ENCODE data around the gene KRT26. TPM values are rescaled to one million over a fixed set of nuclear protein-coding genes. Genes with fewer than 3 reads are reported as not detected.

KRT26 gene
- total and polyA plus RNA-seq, 4 donors: not detected

DNA sequence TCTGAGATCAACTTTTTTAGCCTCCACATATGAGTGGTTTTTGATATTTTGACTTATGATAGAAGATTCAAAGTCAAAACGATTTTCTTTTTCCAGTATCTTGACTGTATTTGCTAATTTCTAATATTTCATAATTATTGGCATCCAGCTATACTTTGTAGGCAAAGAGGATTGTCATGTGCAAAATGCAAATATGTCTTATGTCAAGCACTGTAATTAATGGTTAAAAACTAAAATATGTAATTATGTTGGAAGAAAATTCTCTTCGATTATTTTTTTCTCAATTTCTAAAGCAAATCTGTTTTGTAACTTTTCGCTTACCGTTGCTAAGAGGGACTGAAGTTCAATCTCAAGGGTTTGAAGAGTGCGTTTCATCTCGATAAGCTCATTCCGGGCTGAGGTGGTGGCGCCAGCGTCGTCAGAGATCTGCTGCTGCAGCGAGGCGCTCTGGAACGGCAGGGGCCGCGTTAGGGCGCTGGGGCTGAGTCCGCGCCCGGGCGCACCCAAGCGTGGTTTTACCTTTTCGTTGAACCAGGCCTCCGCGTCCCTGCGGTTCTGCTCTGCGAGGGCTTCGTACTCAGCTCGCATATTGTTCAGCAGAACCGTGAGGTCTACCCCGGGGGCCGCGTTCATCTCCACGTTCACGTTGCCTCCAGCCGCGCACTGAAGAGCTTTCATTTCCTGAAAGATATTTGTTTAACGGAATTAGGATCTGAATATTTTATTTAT lies 7.3 kb upstream of the KRT26 start:
- DNase-seq (peak in 1 of 2 donors; percentile 78), ATAC-seq (ENCODE audit: low FRiP score) (peak; percentile 56)
- Histone ChIP-seq H3K9me3 (ENCODE audit: control insufficient read depth, low read length) (no peaks in the 10 kb centered on the region), H3K27ac (ENCODE audit: low read depth in 1 of 2, low read length in 2 of 2) (no peak overlapping the region), H3K4me1 (ENCODE audit: control insufficient read depth in 1 of 2, insufficient read depth in 2 of 2, low read length in 2 of 2) (no peaks in the 10 kb centered on the region), H3K36me3 (ENCODE audit: control insufficient read depth in 1 of 2, insufficient read depth in 2 of 2, low read length in 1 of 2) (no peaks in the 10 kb centered on the region), H3K27me3 (ENCODE audit: control insufficient read depth in 1 of 2, insufficient read depth in 2 of 2, low read length in 1 of 2) (no peaks in the 10 kb centered on the region), H3K4me3 (ENCODE audit: low read length in 2 of 2) (no peak overlapping the region)
- WGBS, 2 donors: 19 to 32% methylated on average over 37 of the region's 37 CpGs
- intact Hi-C loops (cut with DNase I): no loop called here

DNA sequence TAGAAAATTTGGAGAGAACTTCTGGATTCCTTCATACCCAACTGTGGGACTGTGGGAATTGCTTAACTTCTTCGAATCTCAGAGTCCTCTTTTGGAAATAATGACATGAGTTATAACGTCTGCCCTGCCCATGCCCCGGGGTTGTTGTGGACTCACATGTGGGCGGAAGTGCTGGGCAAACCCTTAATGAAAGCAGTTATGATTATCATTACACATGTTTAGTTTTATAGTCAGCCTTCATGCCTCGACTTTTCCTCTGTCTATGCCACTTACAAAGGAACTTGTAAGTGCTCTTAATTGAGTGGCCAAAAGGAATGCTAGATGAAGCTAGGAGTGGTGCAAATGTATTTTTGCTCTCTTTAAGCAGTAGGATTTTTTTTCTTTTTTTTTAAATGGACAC lies 6.5 kb upstream of the KRT26 start:
- WGBS, 2 donors: 49 to 51% methylated on average over 5 of the region's 5 CpGs
- H3K9me3 ChIP-seq (ENCODE audit: control insufficient read depth, low read length): no peaks in the 10 kb centered on the region
- no peak for DNase-seq
- H3K4me3 ChIP-seq (ENCODE audit: low read length in 2 of 2): no peak overlapping the region
- H3K4me1 ChIP-seq (ENCODE audit: control insufficient read depth in 1 of 2, insufficient read depth in 2 of 2, low read length in 2 of 2): no peaks in the 10 kb centered on the region
- ATAC-seq (ENCODE audit: low FRiP score): no peak
- intact Hi-C loops (cut with DNase I): no loop called here
- H3K27me3 ChIP-seq (ENCODE audit: control insufficient read depth in 1 of 2, insufficient read depth in 2 of 2, low read length in 1 of 2): no peaks in the 10 kb centered on the region
- no peak overlapping the region for H3K27ac ChIP-seq (ENCODE audit: low read depth in 1 of 2, low read length in 2 of 2)
- H3K36me3 ChIP-seq (ENCODE audit: control insufficient read depth in 1 of 2, insufficient read depth in 2 of 2, low read length in 1 of 2): no peaks in the 10 kb centered on the region

DNA sequence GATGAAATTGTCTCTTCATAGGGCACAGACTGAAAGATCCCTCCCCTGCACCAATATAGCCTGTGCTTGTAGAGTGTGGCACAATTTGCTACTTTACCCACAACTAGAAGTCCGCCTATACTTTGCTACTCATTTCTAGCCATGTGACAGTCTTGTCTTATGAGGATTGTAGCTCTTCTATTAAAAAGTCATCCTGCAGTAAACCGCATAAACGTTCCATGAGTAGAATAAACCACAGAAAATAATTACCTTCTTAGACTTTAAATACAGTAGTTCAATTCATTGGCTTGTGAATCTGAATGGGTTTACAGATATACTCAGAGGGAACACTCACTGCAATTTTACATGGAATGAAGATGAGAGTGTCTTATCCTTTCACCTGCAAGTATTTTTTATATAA lies 6.0 kb upstream of the KRT26 start:
- WGBS, 2 donors: 86% methylated on average over 3 of the region's 3 CpGs
- intact Hi-C loops (cut with DNase I): no loop called here

DNA sequence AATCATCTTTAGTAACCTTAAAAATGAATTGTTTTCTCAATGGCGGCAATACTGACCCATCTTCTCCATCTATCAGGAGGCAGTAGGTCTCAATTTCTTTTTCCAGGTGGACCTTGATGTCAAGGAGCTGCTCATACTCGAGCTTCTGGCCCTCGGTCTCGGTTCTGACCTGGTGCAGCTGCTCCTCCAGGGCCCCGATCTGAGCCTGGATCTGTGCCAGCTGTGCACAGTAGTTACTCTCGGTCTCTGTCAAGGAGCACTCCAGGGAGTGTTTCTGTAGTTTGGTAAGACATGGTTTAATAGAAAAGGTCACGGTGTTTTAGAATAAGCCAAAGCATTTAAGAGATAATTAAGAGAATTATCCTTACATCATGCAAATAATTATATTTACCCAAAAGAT lies 5.5 kb upstream of the KRT26 start:
- Histone ChIP-seq H3K27ac (ENCODE audit: low read depth in 1 of 2, low read length in 2 of 2) (no peak overlapping the region), H3K4me1 (ENCODE audit: control insufficient read depth in 1 of 2, insufficient read depth in 2 of 2, low read length in 2 of 2) (no peaks in the 10 kb centered on the region), H3K4me3 (ENCODE audit: low read length in 2 of 2) (no peak overlapping the region), H3K36me3 (ENCODE audit: control insufficient read depth in 1 of 2, insufficient read depth in 2 of 2, low read length in 1 of 2) (no peaks in the 10 kb centered on the region), H3K9me3 (ENCODE audit: control insufficient read depth, low read length) (no peaks in the 10 kb centered on the region), H3K27me3 (ENCODE audit: control insufficient read depth in 1 of 2, insufficient read depth in 2 of 2, low read length in 1 of 2) (no peaks in the 10 kb centered on the region)
- 73 to 80% methylated on average over 7 of the region's 7 CpGs for WGBS, 2 donors
- intact Hi-C loops (cut with DNase I): no loop called here
- ATAC-seq (ENCODE audit: low FRiP score): no peak
- no peak for DNase-seq

More for the DNA sequence above, 6.0 kb upstream of the KRT26 start:
- no peaks in the 10 kb centered on the region for H3K9me3 ChIP-seq (ENCODE audit: control insufficient read depth, low read length)
- no peak overlapping the region for H3K27ac ChIP-seq (ENCODE audit: low read depth in 1 of 2, low read length in 2 of 2)
- no peak for ATAC-seq (ENCODE audit: low FRiP score)
- no peaks in the 10 kb centered on the region for H3K36me3 ChIP-seq (ENCODE audit: control insufficient read depth in 1 of 2, insufficient read depth in 2 of 2, low read length in 1 of 2)
- no peaks in the 10 kb centered on the region for H3K27me3 ChIP-seq (ENCODE audit: control insufficient read depth in 1 of 2, insufficient read depth in 2 of 2, low read length in 1 of 2)
- H3K4me1 ChIP-seq (ENCODE audit: control insufficient read depth in 1 of 2, insufficient read depth in 2 of 2, low read length in 2 of 2): no peaks in the 10 kb centered on the region
- H3K4me3 ChIP-seq (ENCODE audit: low read length in 2 of 2): no peak overlapping the region
- no peak for DNase-seq

DNA sequence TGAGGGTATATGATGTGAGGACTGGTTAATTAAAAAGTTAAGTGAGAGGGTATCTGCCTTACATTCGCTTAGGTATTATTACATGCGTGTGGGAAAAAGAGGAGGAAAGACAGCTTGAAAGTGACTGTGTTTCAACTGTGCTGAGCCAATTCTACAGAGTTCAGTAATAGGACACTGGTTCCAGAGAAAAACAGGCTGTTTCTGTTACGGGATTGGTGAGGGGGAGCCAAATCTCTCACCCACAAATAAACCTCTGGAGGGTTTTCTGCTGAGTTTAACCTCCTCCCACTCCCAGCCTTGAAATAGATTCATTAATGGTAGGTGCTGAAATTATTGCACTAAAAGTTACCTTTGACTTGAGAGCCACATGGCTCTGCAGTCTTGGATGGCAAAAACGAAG lies 3.9 kb upstream of the KRT26 start:
- no peaks in the 10 kb centered on the region for H3K27me3 ChIP-seq (ENCODE audit: control insufficient read depth in 1 of 2, insufficient read depth in 2 of 2, low read length in 1 of 2)
- DNase-seq (no peak), ATAC-seq (ENCODE audit: low FRiP score) (no peak)
- no peak overlapping the region for H3K27ac ChIP-seq (ENCODE audit: low read depth in 1 of 2, low read length in 2 of 2)
- intact Hi-C loops (cut with DNase I): no loop called here
- no peak overlapping the region for H3K4me3 ChIP-seq (ENCODE audit: low read length in 2 of 2)
- H3K9me3 ChIP-seq (ENCODE audit: control insufficient read depth, low read length): no peaks in the 10 kb centered on the region
- 43 to 57% methylated on average over 4 of the region's 4 CpGs for WGBS, 2 donors
- H3K36me3 ChIP-seq (ENCODE audit: control insufficient read depth in 1 of 2, insufficient read depth in 2 of 2, low read length in 1 of 2): no peaks in the 10 kb centered on the region
- no peaks in the 10 kb centered on the region for H3K4me1 ChIP-seq (ENCODE audit: control insufficient read depth in 1 of 2, insufficient read depth in 2 of 2, low read length in 2 of 2)

DNA sequence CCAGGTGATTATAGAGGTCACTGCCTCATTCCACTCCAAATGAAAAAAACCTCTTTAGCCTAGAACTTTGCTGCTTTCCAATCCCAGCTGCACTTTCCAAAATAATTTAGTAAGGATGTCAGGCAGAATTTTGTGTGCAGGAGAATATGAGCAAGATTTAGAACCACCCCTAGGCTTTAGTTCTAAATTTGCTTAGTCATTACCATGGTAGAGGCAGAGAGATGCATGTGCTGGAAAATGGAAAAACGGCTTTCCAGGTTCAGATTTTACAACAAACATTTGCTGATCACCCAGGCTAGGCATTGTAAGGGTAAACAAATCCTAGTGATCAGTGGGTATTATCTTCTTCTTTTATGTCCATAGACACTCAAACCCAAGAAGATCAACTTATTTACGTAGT lies 6.3 kb downstream of the KRT26 start:
- Histone ChIP-seq H3K9me3 (ENCODE audit: control insufficient read depth, low read length) (peaks cover 8% of the 10 kb centered on the region), H3K27me3 (ENCODE audit: control insufficient read depth in 1 of 2, insufficient read depth in 2 of 2, low read length in 1 of 2) (no peaks in the 10 kb centered on the region), H3K4me3 (ENCODE audit: low read length in 2 of 2) (no peak overlapping the region), H3K27ac (ENCODE audit: low read depth in 1 of 2, low read length in 2 of 2) (no peak overlapping the region), H3K4me1 (ENCODE audit: control insufficient read depth in 1 of 2, insufficient read depth in 2 of 2, low read length in 2 of 2) (no peaks in the 10 kb centered on the region), H3K36me3 (ENCODE audit: control insufficient read depth in 1 of 2, insufficient read depth in 2 of 2, low read length in 1 of 2) (no peaks in the 10 kb centered on the region)
- DNase-seq (no peak), ATAC-seq (ENCODE audit: low FRiP score) (no peak)
- intact Hi-C loops (cut with DNase I): no loop called here
- 78 to 82% methylated on average over 2 of the region's 2 CpGs for WGBS, 2 donors

DNA sequence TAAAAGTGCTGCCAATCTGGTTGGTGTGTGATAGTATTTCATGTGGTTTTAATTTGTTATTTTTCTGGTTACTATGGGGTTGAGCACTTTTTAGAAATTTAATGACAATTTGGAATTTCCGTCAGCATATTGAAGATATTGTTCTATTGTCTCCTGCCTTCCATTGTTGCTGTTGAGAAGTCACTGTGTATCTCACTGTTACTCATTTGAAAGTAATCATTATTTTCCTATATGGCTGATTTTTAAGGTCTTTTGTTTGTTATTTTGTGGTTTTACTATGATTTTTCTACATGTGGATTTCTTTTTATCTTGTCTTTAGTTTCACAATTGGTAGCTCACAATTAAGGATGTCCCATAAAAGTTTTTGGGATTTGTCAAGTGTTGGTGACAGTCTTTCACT lies 8.2 kb downstream of the KRT26 start:
- no peak overlapping the region for H3K4me3 ChIP-seq (ENCODE audit: low read length in 2 of 2)

DNA sequence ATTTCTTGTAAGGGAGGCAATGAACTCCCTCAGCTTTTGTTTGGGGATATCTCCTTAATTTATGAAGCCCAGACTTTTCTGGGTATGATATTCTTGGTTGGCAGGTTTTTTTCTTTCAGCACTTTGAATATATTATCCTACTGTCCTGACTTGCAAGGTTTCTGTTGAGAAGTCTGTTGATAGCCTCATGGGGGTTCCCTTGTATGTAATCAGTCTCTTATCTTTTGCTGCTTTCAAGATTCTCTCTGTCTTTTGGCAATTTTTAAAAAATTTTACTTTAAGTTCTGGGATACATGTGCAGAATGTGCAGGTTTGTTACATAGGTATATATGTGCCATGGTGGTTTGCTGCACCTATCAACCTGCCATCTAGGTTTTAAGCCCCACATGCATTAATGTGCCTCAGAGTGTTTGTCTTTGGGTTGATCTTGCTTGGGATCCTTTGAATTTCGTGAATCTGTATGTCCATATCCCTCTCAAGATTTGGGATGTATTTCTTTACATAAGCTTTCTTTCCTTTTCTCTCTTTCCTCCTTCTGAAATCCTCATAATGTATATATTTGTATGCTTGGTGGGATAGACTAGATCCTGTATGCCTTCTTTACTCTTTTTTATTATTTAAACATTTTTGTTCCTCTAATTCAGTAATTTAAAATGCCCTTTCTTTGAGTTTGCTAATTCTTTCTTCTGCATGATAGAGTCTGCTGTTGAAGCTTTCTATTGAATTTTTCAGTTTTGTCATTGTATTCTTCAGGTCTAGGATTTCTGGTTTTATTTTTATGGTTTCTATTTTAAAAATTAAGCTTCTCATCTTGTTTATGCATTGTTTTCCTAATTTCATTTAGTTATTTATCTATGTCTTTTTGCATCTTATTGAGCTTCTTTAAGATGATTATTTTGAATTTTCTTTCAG lies 11.6 kb downstream of the KRT26 start:
- Histone ChIP-seq H3K4me1 (ENCODE audit: control insufficient read depth in 1 of 2, insufficient read depth in 2 of 2, low read length in 2 of 2) (no peaks in the 10 kb centered on the region), H3K9me3 (ENCODE audit: control insufficient read depth, low read length) (peaks cover 8% of the 10 kb centered on the region), H3K27me3 (ENCODE audit: control insufficient read depth in 1 of 2, insufficient read depth in 2 of 2, low read length in 1 of 2) (no peaks in the 10 kb centered on the region), H3K27ac (ENCODE audit: low read depth in 1 of 2, low read length in 2 of 2) (no peak overlapping the region), H3K36me3 (ENCODE audit: control insufficient read depth in 1 of 2, insufficient read depth in 2 of 2, low read length in 1 of 2) (no peaks in the 10 kb centered on the region), H3K4me3 (ENCODE audit: low read length in 2 of 2) (no peak overlapping the region)
- no peak for DNase-seq
- WGBS, 2 donors: 12 to 24% methylated on average over 1 of the region's 1 CpG
- intact Hi-C loops (cut with DNase I): no loop called here
- ATAC-seq (ENCODE audit: low FRiP score): no peak

More for the DNA sequence above, 8.2 kb downstream of the KRT26 start:
- peaks cover 8% of the 10 kb centered on the region for H3K9me3 ChIP-seq (ENCODE audit: control insufficient read depth, low read length)
- no peak for ATAC-seq (ENCODE audit: low FRiP score)
- intact Hi-C loops (cut with DNase I): no loop called here
- no peak overlapping the region for H3K27ac ChIP-seq (ENCODE audit: low read depth in 1 of 2, low read length in 2 of 2)
- H3K36me3 ChIP-seq (ENCODE audit: control insufficient read depth in 1 of 2, insufficient read depth in 2 of 2, low read length in 1 of 2): no peaks in the 10 kb centered on the region
- DNase-seq: no peak
- no peaks in the 10 kb centered on the region for H3K27me3 ChIP-seq (ENCODE audit: control insufficient read depth in 1 of 2, insufficient read depth in 2 of 2, low read length in 1 of 2)
- no peaks in the 10 kb centered on the region for H3K4me1 ChIP-seq (ENCODE audit: control insufficient read depth in 1 of 2, insufficient read depth in 2 of 2, low read length in 2 of 2)
- WGBS, 2 donors: 86 to 90% methylated on average over 1 of the region's 1 CpG

DNA sequence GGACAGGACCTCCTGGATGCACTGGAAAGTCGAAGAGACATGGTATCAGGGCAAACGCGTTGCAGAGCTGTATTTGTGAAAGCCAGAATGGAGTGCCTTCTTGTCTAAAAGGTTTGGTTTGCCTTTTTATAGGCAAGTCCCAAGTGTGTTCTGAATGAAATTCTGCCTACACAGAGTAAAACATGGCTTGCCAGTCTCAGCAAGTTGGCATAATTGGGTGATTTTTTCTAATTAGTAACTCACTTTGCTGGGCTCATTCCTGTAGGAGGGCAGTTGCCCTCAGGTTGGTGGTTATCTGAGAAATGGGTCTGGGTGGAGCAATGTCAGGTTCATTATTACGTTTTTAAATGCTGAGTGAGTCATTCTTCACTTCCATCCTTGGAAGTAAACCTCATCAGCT lies 16.8 kb downstream of the KRT26 start, which contains the start of gene KRT25:
KRT25 (minus strand) TSS at position 101 of the 400 bp plus-strand sequence; CDS start at position 41, 60 bp downstream.
- WGBS, 2 donors: 72 to 74% methylated on average over 4 of the region's 4 CpGs

More for the DNA sequence above, 16.8 kb downstream of the KRT26 start, which contains the start of gene KRT25:
- Histone ChIP-seq H3K27me3 (ENCODE audit: control insufficient read depth in 1 of 2, insufficient read depth in 2 of 2, low read length in 1 of 2) (no peaks in the 10 kb centered on the region), H3K9me3 (ENCODE audit: control insufficient read depth, low read length) (no peaks in the 10 kb centered on the region), H3K36me3 (ENCODE audit: control insufficient read depth in 1 of 2, insufficient read depth in 2 of 2, low read length in 1 of 2) (no peaks in the 10 kb centered on the region), H3K27ac (ENCODE audit: low read depth in 1 of 2, low read length in 2 of 2) (no peak within 1 kb of the TSS), H3K4me3 (ENCODE audit: low read length in 2 of 2) (no peak within 1 kb of the TSS), H3K4me1 (ENCODE audit: control insufficient read depth in 1 of 2, insufficient read depth in 2 of 2, low read length in 2 of 2) (no peaks in the 10 kb centered on the region)
- intact Hi-C loops (cut with DNase I): no loop called here
- no peak for ATAC-seq (ENCODE audit: low FRiP score)
- DNase-seq: no peak
